ENCODE results near the gene KCNAB2.
A peak's percentile ranks its signal among the peaks of the same experiment; 100 is the strongest.

Gene KCNAB2

DNA sequence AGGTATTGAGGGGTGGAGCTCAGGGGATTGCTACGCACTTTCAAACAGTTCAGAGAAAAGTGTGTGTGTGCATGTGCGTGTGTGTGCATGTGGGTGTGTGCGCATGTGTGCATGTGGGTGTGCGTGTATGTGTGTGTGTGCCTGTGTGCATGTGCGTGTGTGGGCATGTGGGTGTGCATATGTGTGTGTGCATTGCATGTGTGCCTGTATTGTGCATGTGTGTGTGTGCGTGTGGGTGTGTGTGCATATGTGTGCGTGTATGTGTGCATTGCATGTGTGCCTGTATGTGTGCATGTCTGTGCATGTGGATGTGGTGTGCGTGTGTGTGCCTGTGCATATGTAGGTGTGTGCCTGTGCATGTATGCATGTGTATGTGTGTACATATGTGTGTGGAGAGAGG is 12.6 kb upstream of the KCNAB2 start:
- no peak for FAIRE-seq

DNA sequence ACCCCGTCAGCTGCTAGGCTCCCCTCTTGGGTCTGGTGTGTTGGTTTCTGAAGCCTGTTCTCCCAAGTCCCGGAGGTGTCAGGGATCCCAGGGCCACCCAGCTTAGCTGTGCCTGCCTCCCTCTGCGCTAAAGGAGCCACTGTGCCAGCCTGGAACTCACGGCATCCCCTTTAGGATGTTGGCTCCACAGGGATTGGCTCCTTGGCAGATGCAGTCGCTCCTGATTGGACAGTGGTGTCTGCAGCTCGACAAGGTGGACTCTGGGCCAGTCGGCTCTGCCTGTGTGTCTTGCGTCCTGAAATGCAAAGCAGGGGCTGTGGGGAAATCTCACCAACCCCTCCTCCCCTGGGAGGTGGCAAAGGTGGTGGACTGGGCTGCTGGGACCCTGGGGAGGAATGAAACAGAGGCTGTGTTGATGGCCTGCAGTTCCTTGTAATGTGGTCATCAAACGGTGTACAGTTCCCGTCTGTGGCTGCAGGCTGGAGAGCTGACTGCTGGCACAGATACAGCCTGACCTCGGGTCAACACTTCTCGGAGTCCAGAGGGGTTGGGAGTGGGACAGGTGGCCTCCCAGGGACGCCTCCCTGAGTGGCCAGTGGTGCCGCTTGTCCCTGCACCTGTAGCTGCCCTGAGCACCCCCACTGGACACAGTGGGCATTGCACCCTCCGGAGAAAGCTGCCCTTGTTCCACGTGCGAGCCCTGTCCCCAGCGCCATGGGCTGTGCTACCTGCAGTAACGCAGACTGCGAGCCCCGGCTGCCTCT is 11.5 kb upstream of the KCNAB2 start:
- FAIRE-seq: no peak

DNA sequence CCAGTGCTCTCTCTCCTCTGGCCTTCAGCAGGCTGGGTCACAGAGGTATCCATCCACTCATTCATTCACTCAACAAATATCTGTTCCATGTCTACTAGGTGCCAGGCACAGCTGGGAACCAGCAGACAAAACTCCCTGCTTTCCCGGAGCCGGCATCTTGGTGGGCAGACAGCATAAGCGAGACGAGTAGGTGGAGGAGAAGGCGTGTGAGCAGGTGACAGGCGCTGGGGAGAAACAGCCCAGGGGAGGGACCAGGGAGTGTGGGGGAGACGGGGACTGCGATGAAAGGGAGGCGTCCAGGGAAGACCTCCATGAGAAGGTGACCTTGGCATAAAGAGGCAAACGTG is 11.0 kb upstream of the KCNAB2 start:
- FAIRE-seq: no peak

DNA sequence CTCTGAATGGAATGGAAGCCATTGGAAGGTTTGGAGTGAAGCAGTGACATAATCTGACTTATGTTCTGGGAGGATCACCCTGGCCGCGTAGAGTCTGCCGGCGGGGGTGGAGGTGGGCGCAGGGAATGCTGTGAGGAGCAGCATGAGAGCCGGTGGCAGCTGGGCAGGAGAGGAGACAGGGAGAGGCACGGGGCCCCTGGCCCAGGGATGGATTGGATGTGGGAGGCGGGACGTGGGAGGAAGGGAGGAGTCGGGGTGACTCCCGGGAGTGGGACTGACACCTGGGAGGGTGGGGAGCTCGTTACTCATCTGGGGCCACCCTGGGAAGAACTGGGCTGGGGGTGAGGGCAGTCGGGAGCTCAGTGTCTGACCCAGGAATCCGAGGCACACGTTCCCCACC is 10.4 kb upstream of the KCNAB2 start:
- no peak for FAIRE-seq

DNA sequence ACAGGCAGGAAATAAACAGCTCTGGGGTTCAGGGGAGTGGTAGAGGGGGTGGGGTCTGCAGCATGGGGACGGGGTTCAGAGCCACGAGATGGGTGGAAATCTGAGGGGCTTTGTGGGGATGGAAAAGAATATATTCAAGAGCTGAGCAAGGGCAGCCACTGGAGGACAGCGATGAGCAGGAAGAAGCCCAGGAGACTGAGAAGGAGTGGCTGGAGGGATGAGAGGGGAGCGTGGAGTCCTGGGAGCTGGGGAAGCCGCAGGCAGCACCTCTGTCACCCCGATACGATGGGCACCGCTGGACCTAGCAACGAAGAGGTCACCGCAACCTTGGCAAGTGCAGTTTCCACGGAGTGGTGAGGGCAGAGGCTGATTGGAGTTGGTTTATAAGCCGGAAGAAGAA is 10.0 kb upstream of the KCNAB2 start:
- FAIRE-seq: no peak

DNA sequence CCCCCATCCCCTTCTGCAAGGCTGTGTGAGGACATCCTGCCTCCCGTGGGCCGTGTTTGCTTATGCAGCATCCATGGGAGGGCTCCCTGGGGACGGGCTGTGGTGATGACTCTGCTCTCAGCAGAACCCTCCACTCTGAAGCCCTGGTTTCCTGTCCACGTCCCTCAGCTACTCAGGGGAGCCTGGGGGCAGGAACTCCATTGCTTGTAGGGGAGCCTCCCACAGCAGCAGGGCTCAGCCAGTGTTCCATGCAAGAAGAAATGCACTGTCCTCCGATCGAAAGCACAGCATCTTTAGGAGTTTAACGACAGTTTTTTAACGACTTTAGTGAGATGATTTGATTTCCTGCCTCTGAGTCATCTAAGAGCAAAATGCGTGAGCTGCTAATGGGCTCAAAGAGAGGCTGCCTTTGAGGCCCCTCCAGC is 8.3 kb upstream of the KCNAB2 start:
- no peak for FAIRE-seq

DNA sequence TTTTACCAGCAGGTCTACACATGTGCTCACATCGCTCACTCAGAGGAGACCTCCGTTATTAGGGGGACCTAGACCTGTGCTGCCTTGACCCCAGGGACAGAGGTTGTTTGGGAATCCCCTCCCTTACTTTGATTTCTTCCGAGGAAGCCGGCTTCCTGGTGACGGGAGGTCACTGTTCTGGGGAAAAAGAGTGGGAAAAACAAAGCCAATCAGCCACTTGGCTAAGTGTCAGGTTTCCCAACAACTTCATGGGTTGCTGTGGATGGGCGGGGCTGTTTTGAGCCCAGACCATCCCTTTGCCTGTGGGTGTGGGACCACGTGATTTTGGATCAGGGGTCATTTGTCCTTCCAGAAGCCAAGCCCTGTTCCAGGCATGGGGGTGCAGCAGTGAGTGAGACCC is 7.1 kb upstream of the KCNAB2 start:
- FAIRE-seq: no peak

DNA sequence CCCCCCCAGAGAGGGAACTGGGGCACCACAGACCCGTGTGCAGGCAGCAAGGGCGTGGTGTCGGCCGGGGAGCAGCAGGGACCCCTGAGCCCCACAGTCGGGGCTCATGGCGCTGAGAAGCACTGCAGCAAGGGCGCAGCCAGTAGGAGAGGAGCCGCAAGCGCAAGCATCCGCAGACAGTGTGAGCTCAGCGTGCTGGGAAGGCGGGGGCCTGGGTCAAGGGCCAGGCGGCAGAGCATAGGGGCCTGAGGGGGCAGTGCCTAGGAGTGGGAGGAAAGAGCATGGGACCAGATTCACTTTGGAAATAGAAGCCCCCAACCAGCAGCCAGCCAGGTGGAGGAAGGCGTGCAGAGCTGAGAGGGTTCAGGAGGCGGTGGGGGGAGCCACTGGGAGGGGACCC is 6.7 kb upstream of the KCNAB2 start:
- FAIRE-seq: no peak

DNA sequence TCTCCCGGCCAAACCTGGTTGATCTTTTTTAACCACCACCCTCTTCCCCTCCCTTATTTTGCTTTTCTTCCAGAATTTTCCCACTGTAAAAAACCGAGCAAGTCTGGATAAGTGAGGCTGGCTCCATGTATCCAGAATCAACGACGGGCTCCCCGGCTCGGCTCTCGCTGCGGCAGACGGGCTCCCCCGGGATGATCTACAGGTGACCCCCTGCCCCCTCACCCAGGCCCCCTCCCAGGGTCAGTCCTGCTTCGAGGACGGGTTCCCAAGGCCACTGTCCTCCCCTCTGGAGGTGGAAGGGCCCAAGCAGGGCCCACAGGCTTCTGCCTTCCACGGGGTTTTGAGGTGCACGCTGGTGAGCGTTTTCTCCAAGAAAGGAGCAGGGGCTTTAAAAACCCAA is 5.2 kb upstream of the KCNAB2 start:
- no peak for FAIRE-seq

DNA sequence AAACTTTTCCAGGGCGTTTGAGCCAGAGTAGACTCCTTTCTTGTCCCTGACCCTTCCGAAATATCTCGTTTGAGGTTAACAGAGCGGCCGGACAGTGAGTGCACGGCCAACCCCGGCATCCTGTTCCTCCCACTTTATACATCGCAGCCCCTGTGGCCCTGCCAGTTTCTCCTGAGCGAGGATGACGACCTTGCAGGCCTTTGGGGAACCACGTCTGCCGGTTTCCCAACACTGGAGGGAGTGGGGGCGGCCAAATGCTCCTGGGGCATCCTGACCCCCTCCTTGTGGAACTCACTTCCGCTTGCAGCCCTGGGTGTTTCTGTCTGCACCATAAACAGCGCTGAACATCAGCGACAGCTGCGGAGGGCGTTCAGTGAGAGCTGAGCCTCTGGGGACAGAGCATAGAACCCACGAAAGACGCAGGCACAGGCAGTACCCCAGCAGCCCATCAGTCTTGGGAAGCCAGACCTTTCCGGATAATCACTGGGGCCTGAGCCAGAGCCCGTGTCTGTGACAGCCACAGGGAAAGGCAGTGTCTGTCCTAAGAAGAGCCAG is 4.8 kb upstream of the KCNAB2 start:
- no peak for FAIRE-seq

DNA sequence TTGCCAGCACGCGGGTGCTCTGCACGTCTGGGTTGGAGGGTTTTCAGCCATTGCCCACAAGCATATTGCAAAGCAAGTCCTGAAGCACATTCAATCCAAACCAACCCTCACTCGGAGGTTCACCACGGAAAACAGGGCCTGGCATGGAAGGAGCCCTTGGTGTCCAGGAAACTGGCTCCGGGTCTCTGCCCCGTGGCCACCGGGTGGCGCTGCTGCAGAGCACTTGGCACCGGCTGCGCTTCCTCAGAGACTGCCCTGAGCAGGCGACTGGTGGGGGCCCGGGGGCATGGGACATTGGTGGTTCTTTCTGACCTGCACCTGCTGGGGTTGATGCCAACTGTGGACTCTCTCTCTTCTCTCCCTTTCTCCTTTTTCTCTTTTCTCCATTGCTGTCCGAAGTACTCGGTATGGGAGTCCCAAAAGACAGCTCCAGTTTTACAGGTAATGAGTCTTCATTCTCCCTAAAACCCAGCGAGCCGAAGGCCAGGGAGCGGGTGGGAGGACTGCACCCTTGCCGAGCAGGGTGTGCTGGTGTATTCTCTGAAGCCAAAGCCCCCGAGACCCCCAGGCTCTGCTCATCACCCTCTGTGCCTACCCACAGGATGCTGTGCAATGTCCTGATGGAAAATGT is 4.1 kb upstream of the KCNAB2 start:
- FAIRE-seq: no peak

DNA sequence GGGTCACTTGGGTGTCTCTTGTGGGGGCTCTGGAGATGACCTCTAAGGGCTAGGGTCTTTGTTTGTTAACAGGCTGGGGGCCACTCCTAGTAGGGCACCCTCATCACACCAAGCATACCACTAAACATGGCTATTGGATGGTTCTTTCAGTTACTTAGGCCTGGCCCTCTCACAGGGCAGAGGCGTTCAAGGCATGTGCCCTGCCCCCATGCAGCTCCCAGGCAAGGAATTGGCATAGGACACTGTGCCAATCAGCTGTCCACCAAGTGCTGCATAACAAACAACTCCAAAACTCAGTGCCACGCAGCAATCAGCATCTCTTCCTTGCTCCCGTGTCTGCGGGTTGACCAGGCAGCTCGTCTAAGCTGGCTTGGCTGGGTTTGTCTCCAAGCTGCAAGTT is 2.1 kb upstream of the KCNAB2 start:
- no peak for FAIRE-seq

DNA sequence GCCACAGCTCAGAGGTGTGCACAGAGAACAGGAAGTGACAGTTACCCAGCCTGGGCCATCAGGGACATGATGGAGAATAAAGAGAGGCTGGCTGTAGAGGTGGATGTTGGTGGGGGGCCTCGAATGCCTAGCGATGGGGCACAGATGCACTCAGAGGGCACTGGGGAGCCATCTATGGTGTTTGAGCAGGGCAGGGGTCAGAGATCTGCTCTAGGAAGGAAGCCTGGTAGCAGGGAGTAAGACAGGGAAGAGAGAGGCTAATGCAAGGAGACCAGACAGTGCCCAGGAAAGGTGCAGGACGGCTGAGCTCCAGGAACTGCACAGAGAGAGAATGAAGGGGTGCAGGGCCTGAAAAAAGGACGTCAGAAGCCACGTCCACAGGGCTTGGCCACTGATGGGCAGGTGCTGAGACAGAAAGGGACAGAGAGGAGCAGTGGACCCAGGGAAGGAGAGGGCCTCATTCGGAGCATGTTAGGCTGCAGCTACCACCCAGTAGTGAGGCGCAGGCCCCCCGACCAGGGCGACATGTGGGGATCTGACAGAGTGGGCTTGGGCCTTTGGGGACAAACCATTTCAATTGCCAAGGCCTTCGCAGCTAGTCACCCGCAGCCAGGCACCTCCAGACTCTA is 1.1 kb upstream of the KCNAB2 start:
- FAIRE-seq: no peak

DNA sequence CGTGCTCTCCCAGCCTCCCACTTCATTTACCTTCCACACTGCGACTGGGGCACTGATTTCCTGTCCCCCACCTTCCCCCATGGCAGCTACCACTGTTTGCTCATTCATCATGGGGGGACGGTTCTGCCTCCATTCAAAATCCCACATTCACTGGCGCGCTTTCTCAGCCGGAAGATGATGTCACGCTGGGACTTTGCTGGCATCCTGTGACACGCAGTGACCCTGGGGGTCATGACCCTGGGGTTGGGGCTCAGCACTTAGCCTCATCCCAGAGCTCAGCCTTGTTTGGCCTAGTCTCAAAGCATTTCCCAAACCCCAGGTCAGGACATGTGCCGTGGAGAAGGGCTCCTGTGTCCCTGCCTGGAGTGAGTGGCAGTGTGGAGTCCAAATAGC is 582 bp upstream of the KCNAB2 start:
- no peak for FAIRE-seq

DNA sequence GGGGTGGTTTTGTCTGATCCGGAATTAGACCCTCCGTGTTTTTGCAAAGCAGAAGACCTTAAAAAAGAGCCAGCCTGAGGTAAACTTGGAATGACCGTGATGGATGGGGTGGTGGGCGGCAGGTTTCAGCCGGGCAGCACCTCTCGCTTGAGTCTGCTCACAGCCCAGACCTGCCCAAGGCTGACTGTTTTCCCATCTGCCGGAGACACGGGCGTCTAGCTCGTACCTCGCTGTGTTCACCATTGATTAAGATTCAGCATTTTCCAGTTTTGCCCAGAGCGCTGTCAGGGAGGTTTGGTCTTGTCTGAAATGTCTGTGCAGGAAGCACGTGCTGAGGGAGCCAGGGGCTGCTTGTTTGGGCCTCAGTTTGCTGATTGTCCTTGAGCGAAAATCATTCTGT is 591 bp downstream of the KCNAB2 start:
- no peak for FAIRE-seq

DNA sequence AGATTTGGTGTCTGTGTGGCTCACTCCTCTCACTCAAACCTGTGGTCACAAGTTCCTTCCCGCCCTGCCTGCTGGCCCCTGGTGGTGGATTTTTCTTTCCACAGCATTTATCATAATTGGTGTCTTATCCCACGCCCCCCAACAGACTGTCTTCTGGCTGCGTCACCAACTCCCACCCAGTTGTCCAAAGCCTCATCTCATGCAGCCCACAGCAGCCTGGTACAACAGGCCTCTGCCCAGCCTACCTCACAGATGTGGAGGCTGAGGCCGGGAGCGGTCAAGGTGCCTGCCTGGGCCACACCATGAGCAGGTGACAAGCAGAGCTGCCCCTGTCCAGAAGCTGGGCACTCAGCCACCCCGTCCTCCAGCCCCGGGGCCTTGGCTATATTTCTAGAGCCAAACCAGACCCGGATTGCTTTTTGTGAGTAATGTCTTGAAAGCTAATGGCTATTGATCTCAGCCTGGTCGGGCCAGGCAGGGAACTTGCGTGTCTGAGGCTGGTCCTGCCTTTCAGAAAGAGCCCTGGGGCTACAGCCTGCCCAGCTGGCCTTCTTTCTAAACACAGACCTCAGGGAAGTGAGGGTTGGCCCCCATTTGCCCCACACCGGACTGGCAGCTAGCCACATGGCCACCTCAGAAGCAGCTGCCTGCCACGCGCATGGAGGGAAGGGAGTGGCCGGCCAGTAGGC is 2.6 kb downstream of the KCNAB2 start:
- no peak for FAIRE-seq

DNA sequence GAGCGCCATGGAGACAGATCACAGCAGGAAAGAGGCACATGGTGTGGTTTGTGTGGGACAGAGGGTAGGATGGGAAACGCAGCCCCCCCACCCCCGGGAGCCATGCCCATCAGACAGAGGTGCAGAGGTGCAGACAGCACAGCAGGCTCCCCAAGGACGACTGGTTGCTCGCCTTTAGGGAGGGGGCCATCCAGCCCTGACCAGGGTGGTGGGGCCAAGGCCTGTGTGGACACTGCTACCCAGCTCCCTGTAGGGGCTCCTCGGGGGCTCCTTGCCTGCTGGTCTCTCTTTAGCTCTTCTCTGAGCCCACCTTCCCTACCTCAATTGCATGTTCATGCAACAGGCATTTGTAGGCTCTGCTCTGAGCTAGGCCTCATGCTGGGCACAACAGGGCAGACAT is 3.7 kb downstream of the KCNAB2 start:
- no peak for FAIRE-seq

DNA sequence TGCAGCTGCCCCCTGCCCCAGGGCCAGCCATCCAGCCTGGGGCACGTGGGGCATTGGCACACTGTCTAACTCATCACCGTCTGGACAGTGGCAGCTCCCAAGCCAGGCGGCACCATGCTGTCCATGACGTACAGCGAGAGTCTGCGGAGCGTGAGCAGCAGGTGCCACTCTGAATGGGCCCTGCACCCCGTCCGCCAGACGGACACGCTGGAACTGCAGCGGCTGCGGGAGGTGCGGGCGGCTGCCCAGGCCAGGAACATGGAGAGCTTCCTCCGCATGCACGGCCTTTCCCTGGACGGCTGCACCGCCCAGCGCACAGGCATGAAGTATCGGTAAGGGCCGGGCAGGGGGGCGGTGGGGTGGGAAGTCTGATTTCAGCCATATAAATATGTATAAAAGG is 5.7 kb downstream of the KCNAB2 start:
- FAIRE-seq: no peak

DNA sequence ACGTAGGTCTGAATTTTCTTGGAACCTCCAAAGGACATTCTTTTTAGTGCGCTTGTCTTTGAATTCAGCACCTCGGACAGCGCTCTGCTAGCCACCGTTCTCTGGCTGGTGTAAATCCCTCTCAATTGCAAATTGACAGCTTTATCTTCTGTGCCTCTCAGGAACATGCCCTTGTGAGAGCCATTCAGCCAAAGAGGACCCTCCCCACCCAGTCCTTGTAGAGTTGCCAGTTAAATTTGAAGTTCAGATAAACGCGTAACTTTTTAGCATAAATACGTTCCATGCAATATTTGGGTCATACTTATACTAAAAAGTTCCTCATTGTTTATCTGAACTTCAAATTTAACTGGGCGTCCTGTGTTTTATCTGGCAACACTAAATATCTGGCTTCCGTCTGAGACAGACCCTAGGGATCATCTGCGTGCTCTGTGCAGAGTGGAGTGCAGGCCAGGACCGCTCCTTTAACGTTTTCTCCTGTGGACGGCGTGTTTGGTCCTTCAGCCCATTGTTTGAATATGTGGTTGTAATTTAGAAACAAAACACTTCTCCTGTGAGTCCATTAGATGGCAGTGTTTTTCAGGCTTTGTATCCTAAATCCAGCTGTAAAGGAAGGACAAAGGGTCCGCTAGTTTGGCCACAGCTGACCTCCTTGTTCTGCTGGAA is 7.0 kb downstream of the KCNAB2 start:
- peak; percentile 97 for FAIRE-seq

DNA sequence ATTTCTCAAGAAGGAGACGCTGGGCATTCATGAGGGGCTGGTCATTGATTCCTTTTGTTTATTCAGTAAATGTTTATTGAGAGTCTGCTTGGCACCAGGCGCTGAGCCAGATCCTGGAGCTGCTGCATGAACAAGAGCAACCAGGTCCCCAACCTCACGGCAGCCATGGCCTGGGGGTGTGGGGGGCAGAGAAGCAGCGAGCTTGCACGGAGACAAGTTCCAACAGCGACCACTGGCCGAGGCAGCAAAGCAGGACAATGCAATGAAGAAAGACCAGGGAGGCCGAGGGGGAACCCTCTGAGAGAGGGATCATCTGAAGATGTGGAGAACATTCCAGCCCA is 7.5 kb downstream of the KCNAB2 start:
- no peak for FAIRE-seq

DNA sequence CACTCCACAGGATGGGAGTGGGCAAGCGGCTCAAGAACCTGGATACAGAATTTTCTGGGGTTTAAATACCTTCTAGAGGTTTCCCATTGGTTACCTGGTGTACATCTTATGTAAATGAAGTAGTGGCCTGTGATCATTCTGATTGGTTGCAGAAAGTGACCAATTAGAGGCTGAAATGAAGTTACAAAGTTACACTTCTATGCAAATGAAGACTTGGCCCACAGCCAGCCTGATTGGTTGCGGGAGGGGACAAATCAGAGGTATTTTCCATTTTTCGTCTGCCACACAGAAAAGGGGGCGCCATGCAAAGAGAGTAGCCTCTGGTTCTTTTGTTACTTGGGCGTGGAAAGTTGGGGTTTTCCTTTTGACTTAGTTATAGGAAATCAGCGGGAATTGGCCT is 8.9 kb downstream of the KCNAB2 start:
- no peak for FAIRE-seq

DNA sequence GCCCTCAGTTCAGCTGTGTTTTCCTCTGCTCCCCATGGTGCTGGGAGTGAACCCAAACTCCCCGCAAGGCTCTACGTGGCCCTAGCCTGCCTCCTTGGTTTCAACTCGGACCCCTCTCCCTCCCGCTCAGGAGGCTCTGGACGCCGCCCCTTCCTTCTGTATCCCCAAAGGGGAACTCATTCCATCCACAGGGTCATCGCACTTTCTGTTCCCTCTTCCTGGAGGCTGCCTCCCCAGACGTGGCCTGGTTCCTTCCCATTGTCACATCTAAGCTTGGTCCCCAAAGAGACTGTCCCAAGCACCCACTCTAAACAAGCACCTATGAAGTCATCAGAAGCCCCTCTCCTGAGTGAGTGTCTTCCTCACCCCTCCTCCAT is 10.9 kb downstream of the KCNAB2 start:
- FAIRE-seq: no peak

DNA sequence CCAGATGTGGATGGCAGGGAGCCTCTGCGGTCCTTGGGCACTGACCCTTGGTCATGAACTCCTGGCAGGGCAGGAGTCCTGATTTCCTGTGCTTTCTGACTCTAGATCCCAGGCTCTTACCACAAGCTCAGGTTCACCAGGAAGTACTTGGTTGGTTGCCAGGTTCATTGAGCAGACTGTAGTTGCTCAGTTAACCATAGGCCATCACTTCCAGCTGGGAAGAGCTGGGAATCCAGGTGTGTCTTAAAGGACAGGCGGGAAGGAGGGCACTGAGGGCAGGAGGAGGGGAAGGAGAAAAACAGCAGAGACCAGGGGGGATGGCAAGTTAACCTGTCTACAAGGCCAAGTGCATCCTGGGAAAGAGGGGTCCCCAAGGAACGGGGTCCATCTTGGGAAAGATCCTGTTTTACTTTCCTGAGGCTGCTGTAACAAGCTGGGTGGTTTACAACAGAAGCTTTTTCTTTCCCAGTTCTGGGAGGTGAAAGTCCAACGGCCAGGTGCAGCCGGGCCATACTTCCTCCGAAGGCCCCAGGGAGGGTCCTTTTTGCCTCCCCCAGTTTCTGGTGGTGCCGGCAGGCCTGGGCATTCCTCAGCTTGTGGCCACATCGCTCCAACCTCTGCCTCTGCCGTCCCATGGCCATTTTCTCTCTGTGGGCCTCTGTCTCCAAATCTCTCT is 11.6 kb downstream of the KCNAB2 start:
- FAIRE-seq: no peak

Measured in islet of Langerhans (tissue), 1 donor.